ENCODE data around the gene HEXD.

DNA sequence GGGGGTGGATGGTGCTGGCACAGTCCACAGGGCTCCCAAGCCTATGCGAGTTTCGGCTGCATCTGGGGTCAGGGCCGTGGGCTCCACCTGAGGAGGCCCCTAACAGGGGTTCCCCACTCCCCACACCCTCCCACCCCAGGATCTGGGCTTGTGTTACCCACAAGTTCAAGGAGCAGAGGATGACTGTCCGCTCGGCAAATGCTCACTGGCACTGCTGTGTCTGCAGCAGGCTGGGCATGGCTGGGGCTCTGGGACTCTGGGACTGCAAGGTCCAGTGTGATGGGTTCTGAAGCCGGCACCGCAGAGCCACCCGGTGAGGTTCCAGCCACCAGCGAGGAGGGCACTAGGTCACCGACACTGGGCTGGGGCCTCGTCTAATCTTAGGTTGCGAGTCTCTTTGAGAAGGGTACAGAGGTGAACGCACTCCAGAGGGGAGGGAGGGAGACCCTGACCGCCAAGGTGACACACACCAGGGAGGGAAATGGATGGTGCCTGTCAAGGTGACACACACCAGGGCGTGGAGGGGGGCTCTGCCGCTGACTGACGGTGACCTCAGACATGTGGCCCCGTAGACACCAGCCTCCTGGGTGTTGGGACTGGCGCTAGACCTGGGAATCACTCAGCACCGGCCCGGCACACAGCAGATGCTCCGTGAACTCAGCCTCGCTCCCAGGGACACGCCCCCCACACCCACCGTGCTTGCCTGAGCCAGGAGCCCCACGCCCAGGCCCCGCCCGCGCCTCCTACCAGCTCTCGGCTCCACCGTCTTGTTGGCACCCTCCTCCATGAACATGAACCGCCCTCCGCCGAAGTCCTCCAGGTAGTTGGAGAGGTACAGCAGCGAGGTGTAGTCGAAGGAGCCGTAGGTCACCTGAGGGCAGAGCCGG lies 20.5 kb upstream of the HEXD start:
- TF ChIP-seq FOXM1 (IDR thresholded peaks at IDR 0.05; ENCODE audit: borderline replicate concordance) (no peak), NFRKB (IDR thresholded peaks at IDR 0.05) (no peak), SP1 (IDR thresholded peaks at IDR 0.05) (no peak), TARDBP (IDR thresholded peaks at IDR 0.05) (no peak), FOXA1 (IDR thresholded peaks at IDR 0.05) (no peak), LEF1 (IDR thresholded peaks at IDR 0.05; ENCODE audit: borderline replicate concordance) (no peak)
- TF ChIP-seq, protein P1, sequence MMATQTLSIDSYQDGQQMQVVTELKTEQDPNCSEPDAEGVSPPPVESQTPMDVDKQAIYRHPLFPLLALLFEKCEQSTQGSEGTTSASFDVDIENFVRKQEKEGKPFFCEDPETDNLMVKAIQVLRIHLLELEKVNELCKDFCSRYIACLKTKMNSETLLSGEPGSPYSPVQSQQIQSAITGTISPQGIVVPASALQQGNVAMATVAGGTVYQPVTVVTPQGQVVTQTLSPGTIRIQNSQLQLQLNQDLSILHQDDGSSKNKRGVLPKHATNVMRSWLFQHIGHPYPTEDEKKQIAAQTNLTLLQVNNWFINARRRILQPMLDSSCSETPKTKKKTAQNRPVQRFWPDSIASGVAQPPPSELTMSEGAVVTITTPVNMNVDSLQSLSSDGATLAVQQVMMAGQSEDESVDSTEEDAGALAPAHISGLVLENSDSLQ (IDR thresholded peaks at IDR 0.05), result no peak

Measured in HEK293T (cell line).